CD4-positive, alpha-beta T cell (primary cell): ENCODE measurements around the gene MIA. TPM values are rescaled to one million over a fixed set of nuclear protein-coding genes. Genes with fewer than 3 reads are reported as not detected.

ENCODE experiments used
- ATAC-seq: fragments of 200-7000 bp; cut with Tn5 transposase; one replicate; pipeline ENCODE4 v1.10.0; 2022; ENCODE audit warnings: mild to moderate bottlenecking; ENCODE audit not compliant: poor library complexity
- CTCF ChIA-PET: fragments of 350-600 bp; sonication (Branson Sonifier 250); formaldehyde crosslinking; loops from one replicate; lab custom pipeline; 2021; ENCODE audit warnings: antibody characterized with exemption, inconsistent platforms; lab: Charles Lee
- POLR2A ChIA-PET: fragments of 350-600 bp; sonication (Branson Sonifier 250); formaldehyde crosslinking; loops from one replicate; lab custom pipeline; 2021; ENCODE audit warnings: antibody characterized with exemption, inconsistent platforms; lab: Charles Lee
- DNase-seq, 14 experiments: peaks; one replicate each; pipeline ENCODE4 v3.0.0-alpha.2; 2013 to 2020; ENCODE audit warnings: mixed read lengths in 2 of 14
- H3K27ac ChIP-seq, 2 donors: one replicate each; pipeline versions ENCODE4 v1.5.1 to v1.7.0; 2013; ENCODE audit warnings: low read length in 2 of 2, low read depth in 1 of 2, mild to moderate bottlenecking in 1 of 2
- H3K27me3 ChIP-seq, 2 experiments: 1 replicate in 1 of 2; 2 replicates in 1 of 2; pipeline versions ENCODE4 v1.6.1 to v1.7.0; 2013; ENCODE audit warnings: low read length in 2 of 2, control low read depth in 1 of 2, mild to moderate bottlenecking in 1 of 2, moderate library complexity in 1 of 2; ENCODE audit not compliant: insufficient read depth in 2 of 2, control insufficient read depth in 1 of 2
- H3K36me3 ChIP-seq: one replicate; pipeline ENCODE4 v1.6.1; 2013; ENCODE audit warnings: low read length, control low read depth; ENCODE audit not compliant: insufficient read depth
- H3K4me1 ChIP-seq: one replicate; pipeline ENCODE4 v1.6.1; 2013; ENCODE audit warnings: low read length, control low read depth; ENCODE audit not compliant: insufficient read depth
- H3K4me3 ChIP-seq: one replicate; pipeline ENCODE4 v1.5.1; 2013; ENCODE audit warnings: mild to moderate bottlenecking, low read length, moderate library complexity
- H3K9me3 ChIP-seq, 2 experiments: 1 replicate in 1 of 2; 2 replicates in 1 of 2; pipeline versions ENCODE4 v1.6.1 to v1.7.0; 2013; ENCODE audit warnings: low read length in 2 of 2, mild to moderate bottlenecking in 2 of 2, control low read depth in 1 of 2, moderate library complexity in 1 of 2; ENCODE audit not compliant: control insufficient read depth in 1 of 2, insufficient read depth in 1 of 2
- H3K27ac Mint-ChIP-seq: one replicate; pipeline ENCODE4 v1.8.0; 2020; ENCODE audit warnings: mixed read lengths
- H3K27me3 Mint-ChIP-seq: one replicate; pipeline ENCODE4 v1.8.0; 2021; ENCODE audit warnings: mixed read lengths
- H3K36me3 Mint-ChIP-seq: one replicate; pipeline ENCODE4 v1.8.0; 2021; ENCODE audit warnings: low read depth, mixed read lengths
- H3K4me1 Mint-ChIP-seq: one replicate; pipeline ENCODE4 v1.8.0; 2021; ENCODE audit warnings: low read depth, mixed read lengths
- H3K4me3 Mint-ChIP-seq: one replicate; pipeline ENCODE4 v1.8.0; 2020; ENCODE audit warnings: mild to moderate bottlenecking, mixed read lengths
- H3K9me3 Mint-ChIP-seq: one replicate; pipeline ENCODE4 v1.8.0; 2020; ENCODE audit warnings: mixed read lengths
- intact Hi-C, 2 experiments: fragments of 100-400 bp; cut with DNase I in 1 of 2; cut with micrococcal nuclease in 1 of 2; formaldehyde crosslinking; loops; one replicate each; pipeline versions ENCODE4 v1.15.1 to v1.9.0; 2023 to 2025; cut with DNase I, micrococcal nuclease
- total RNA-seq, 174 experiments: library from RNA in 2 of 174; stranded (reverse) in 2 of 174; gene quantifications; one replicate each; pipeline ENCODE4 v1.2.3 and lab custom pipeline; 2021 to 2026
- TF ChIP-seq, protein P1 (sequence below): fragments of 200-600 bp; IDR thresholded peaks from one replicate; pipeline ENCODE4 v1.8.0; 2022; ENCODE audit warnings: antibody characterized with exemption, mild to moderate bottlenecking

MIA gene
- total RNA-seq, 2 experiments from 2014 or later = not detected

- H3K4me1 ChIP-seq = peaks cover 52% of the 10 kb centered on the region
- Mint-ChIP-seq H3K4me1 (peaks cover 50% of the 10 kb centered on the region), H3K4me3 (peak within 1 kb of the TSS; percentile 96), H3K9me3 (no peaks in the 10 kb centered on the region), H3K27ac (peak within 1 kb of the TSS; percentile 98), H3K36me3 (peaks cover 44% of the 10 kb centered on the region), H3K27me3 (no peaks in the 10 kb centered on the region)
- CTCF ChIA-PET = interaction anchor here (0.6 to 2.3 kb wide), 14 partner anchors 8 to 164 kb away, joined by 3 to 24 read pairs (median 5); partner anchors contain the start of genes ACTMAP, COQ8B, ITPKC and NUMBL
- intact Hi-C loops = loop anchor here (1.0 to 2.0 kb wide), 4 partner anchors 21 to 82 kb away; partner anchors contain the start of genes ACTMAP (in 1 of the 2), COQ8B (in 1 of the 2), ITPKC (in 1 of the 2) and RAB4B (in 1 of the 2)
- POLR2A ChIA-PET = interaction anchor here (0.6 to 6.9 kb wide), 24 partner anchors 8 to 845 kb away, joined by 3 to 198 read pairs (median 6); partner anchors contain the start of genes ACTMAP, BLVRB, COQ8B and HNRNPUL1
- TF ChIP-seq, protein P1, sequence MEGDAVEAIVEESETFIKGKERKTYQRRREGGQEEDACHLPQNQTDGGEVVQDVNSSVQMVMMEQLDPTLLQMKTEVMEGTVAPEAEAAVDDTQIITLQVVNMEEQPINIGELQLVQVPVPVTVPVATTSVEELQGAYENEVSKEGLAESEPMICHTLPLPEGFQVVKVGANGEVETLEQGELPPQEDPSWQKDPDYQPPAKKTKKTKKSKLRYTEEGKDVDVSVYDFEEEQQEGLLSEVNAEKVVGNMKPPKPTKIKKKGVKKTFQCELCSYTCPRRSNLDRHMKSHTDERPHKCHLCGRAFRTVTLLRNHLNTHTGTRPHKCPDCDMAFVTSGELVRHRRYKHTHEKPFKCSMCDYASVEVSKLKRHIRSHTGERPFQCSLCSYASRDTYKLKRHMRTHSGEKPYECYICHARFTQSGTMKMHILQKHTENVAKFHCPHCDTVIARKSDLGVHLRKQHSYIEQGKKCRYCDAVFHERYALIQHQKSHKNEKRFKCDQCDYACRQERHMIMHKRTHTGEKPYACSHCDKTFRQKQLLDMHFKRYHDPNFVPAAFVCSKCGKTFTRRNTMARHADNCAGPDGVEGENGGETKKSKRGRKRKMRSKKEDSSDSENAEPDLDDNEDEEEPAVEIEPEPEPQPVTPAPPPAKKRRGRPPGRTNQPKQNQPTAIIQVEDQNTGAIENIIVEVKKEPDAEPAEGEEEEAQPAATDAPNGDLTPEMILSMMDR = no peak
- H3K27ac ChIP-seq = peak within 1 kb of the TSS; percentile 88 to 96
- peak; percentile 81 for ATAC-seq
- H3K9me3 ChIP-seq = no peaks in the 10 kb centered on the region
- peak; percentile 100 for DNase-seq
- H3K4me3 ChIP-seq = peak within 1 kb of the TSS; percentile 96
- no peaks in the 10 kb centered on the region for H3K27me3 ChIP-seq
- peaks cover 15% of the 10 kb centered on the region for H3K36me3 ChIP-seq
Measured at GRCh38 chr19:40798683-40799557, 23.6 kb downstream of the MIA start, which contains the start of gene EGLN2. Gene EGLN2, plus strand, starts transcription at chr19:40799191. Its CDS starts 1,382 bp downstream, at chr19:40800573.

- peaks cover 58% of the 10 kb centered on the region for H3K4me1 Mint-ChIP-seq
- no peaks in the 10 kb centered on the region for H3K9me3 Mint-ChIP-seq
- Histone ChIP-seq H3K27me3 (no peaks in the 10 kb centered on the region), H3K9me3 (no peaks in the 10 kb centered on the region), H3K27ac (peak overlapping the region; percentile 71 to 78), H3K4me3 (peak overlapping the region; percentile 96), H3K36me3 (peaks cover 20% of the 10 kb centered on the region), H3K4me1 (peaks cover 61% of the 10 kb centered on the region)
- POLR2A ChIA-PET = interaction anchor here (0.6 to 6.9 kb wide), 12 partner anchors 8 to 464 kb away, joined by 3 to 198 read pairs (median 8); partner anchors contain the start of genes ACTMAP, BLVRB, COQ8B and HNRNPUL1
- intact Hi-C loops = loop anchor here (1.0 to 5.0 kb wide), 4 partner anchors 49 to 187 kb away; partner anchors contain the start of genes ACTMAP (in 1 of the 2), COQ8B (in 1 of the 2) and ITPKC (in 1 of the 2)
- peaks cover 47% of the 10 kb centered on the region for H3K36me3 Mint-ChIP-seq
- ATAC-seq = no peak
- H3K27me3 Mint-ChIP-seq = no peaks in the 10 kb centered on the region
- CTCF ChIA-PET = interaction anchor here (1.5 to 1.8 kb wide), 3 partner anchors 20 to 137 kb away, joined by 4 to 7 read pairs (median 7); no protein-coding TSS in a partner anchor
- TF ChIP-seq, protein P1 = no peak
- peak overlapping the region; percentile 96 for H3K4me3 Mint-ChIP-seq
- peak in 4 of 14 experiments; percentile 21 to 39 (median 33) for DNase-seq
- H3K27ac Mint-ChIP-seq = peak overlapping the region; percentile 92
Measured at GRCh38 chr19:40799558-40800338, 24.4 kb downstream of the MIA start.
